ENCODE data around the gene CENPB. TPM values are rescaled to one million over a fixed set of nuclear protein-coding genes. Genes with fewer than 3 reads are reported as not detected.

CENPB gene
- total and polyA plus RNA-seq, 2 experiments from 2014 or later: 4.5 to 134 TPM

- Histone ChIP-seq H3K9me3 (ENCODE audit: low read depth) (no peaks in the 10 kb centered on the region), H3K79me2 (ENCODE audit: insufficient read depth) (peaks cover 17% of the 10 kb centered on the region), H3K9me2 (ENCODE audit: insufficient read depth) (no peaks in the 10 kb centered on the region), H2AFZ (no peak overlapping the region), H3K4me3 (no peak overlapping the region), H3K27me3 (replicated peaks; ENCODE audit: insufficient read depth) (no peaks in the 10 kb centered on the region), H3F3A (ENCODE audit: insufficient read depth) (peaks cover 8% of the 10 kb centered on the region; the same call in 1 of the 2 replicates), H4K20me1 (ENCODE audit: insufficient read depth) (no peaks in the 10 kb centered on the region), H3K4me1 (ENCODE audit: insufficient read depth) (peaks cover 10% of the 10 kb centered on the region; the same call in 1 of the 2 replicates), H3K36me3 (ENCODE audit: low read depth) (no peaks in the 10 kb centered on the region), H3K4me2 (ENCODE audit: unreplicated experiment) (no peak overlapping the region), H3K27ac (no peak overlapping the region), H3K9ac (no peak overlapping the region)
- 86 to 91% methylated on average over 3 of the region's 3 CpGs for WGBS, 2 experiments (ENCODE audit: low coverage in 1 of 2, low lambda C conversion rate in 2 of 2, missing lambda C conversion rate in 2 of 2)
- TF ChIP-seq EZH2phosphoT487 (IDR thresholded peaks at IDR 0.05; ENCODE audit: insufficient read depth, low read depth): no peak
- in situ Hi-C loops (cut with MboI): no loop called here
- DNase-seq: no peak
Observed at GRCh38 chr20:3764659-3765058, 21.9 kb downstream of the CENPB start.

DNA sequence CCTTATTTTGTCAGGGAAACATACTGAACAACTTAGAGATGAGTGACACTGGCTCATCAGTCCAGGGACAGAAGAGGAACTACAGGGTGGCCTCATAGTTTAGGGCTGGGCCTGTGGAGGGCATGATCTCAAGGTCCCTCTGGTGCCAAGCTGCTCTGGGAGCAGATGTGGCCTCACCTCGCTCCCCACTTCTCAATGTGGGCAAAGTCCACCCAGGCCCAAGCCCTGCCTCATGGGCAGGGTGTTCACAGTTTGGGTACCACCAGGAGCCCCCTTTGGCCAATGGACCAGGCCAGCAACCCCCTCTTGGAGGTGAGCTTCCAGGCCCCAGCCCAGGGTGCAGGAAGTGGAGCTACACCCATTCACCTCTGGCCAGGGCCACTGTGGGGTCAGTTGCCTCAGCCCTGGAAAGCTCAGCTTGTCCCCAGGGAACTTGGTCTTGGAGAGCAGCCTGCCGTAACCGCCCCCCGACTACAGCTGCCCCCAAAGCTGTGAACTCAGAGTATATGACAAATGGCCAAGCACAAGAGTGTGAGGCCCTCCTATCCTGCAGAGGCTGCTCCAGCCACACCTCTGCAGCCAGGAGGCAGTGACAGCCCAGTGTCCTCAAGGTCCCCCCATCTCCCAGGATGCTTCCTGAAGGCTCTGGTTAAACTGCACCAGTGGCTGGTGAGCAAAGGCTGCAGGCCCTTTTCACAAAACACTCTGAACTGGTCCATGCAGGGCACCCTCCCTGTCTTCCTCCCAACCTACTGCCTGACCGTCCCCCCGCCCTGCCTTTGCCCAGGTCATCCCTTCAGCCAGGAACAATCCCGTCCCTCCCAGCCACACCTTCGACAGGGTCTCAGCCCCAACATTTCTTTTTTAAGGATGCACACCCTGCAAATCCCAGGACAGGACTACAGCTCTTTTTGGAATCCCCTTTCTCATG, 22.6 kb downstream of the CENPB start:
- no peak for DNase-seq
- in situ Hi-C loops (cut with MboI): no loop called here
- Histone ChIP-seq H2AFZ (no peak overlapping the region), H3K4me3 (no peak overlapping the region), H3K79me2 (ENCODE audit: insufficient read depth) (peaks cover 17% of the 10 kb centered on the region), H3K9me2 (ENCODE audit: insufficient read depth) (no peaks in the 10 kb centered on the region), H3K9ac (no peak overlapping the region), H3K4me1 (ENCODE audit: insufficient read depth) (peaks cover 7% of the 10 kb centered on the region; the same call in 1 of the 2 replicates), H3F3A (ENCODE audit: insufficient read depth) (peaks cover 5% of the 10 kb centered on the region; the same call in 1 of the 2 replicates), H3K36me3 (ENCODE audit: low read depth) (no peaks in the 10 kb centered on the region), H3K27me3 (replicated peaks; ENCODE audit: insufficient read depth) (no peaks in the 10 kb centered on the region), H3K27ac (no peak overlapping the region), H3K4me2 (ENCODE audit: unreplicated experiment) (no peak overlapping the region), H3K9me3 (ENCODE audit: low read depth) (no peaks in the 10 kb centered on the region), H4K20me1 (ENCODE audit: insufficient read depth) (no peaks in the 10 kb centered on the region)
- WGBS, 2 experiments (ENCODE audit: low coverage in 1 of 2, low lambda C conversion rate in 2 of 2, missing lambda C conversion rate in 2 of 2): 83 to 87% methylated on average over 8 of the region's 8 CpGs
- TF ChIP-seq EZH2 (IDR thresholded peaks at IDR 0.05; ENCODE audit: insufficient read depth, poor library complexity, severe bottlenecking) (no peak), EZH2phosphoT487 (IDR thresholded peaks at IDR 0.05; ENCODE audit: insufficient read depth, low read depth) (no peak)

GRCh38 chr20:3760655-3761348, 25.7 kb downstream of the CENPB start:
- Histone ChIP-seq H4K20me1 (ENCODE audit: insufficient read depth) (no peaks in the 10 kb centered on the region), H3K36me3 (ENCODE audit: low read depth) (no peaks in the 10 kb centered on the region; the same call in 1 of the 2 replicates), H3K79me2 (ENCODE audit: insufficient read depth) (peaks cover under 1% of the 10 kb centered on the region; the same call in 1 of the 2 replicates), H3K9ac (no peak overlapping the region), H2AFZ (no peak overlapping the region), H3K9me3 (ENCODE audit: low read depth) (no peaks in the 10 kb centered on the region), H3K27me3 (replicated peaks; ENCODE audit: insufficient read depth) (no peaks in the 10 kb centered on the region), H3K9me2 (ENCODE audit: insufficient read depth) (no peaks in the 10 kb centered on the region), H3K27ac (no peak overlapping the region), H3K4me3 (no peak overlapping the region), H3K4me1 (ENCODE audit: insufficient read depth) (no peaks in the 10 kb centered on the region), H3F3A (ENCODE audit: insufficient read depth) (no peaks in the 10 kb centered on the region), H3K4me2 (ENCODE audit: unreplicated experiment) (no peak overlapping the region)
- 74 to 83% methylated on average over 10 of the region's 10 CpGs for WGBS, 2 experiments (ENCODE audit: low coverage in 1 of 2, low lambda C conversion rate in 2 of 2, missing lambda C conversion rate in 2 of 2)
- no peak for TF ChIP-seq EZH2 (IDR thresholded peaks at IDR 0.05; ENCODE audit: insufficient read depth, poor library complexity, severe bottlenecking)
- TF ChIP-seq EZH2phosphoT487 (IDR thresholded peaks at IDR 0.05; ENCODE audit: insufficient read depth, low read depth): no peak
- in situ Hi-C loops (cut with MboI): no loop called here
- no peak for DNase-seq

- in situ Hi-C loops (cut with MboI): no loop called here
- no peaks in the 10 kb centered on the region for H3K9me3 ChIP-seq (ENCODE audit: low read depth)
- no peak for DNase-seq
- no peak overlapping the region for H3K4me2 ChIP-seq (ENCODE audit: unreplicated experiment)
- H4K20me1 ChIP-seq (ENCODE audit: insufficient read depth): no peaks in the 10 kb centered on the region
- H3K4me1 ChIP-seq (ENCODE audit: insufficient read depth): no peaks in the 10 kb centered on the region
- no peak overlapping the region for H3K4me3 ChIP-seq
- no peaks in the 10 kb centered on the region for H3K27me3 ChIP-seq (replicated peaks; ENCODE audit: insufficient read depth)
- no peaks in the 10 kb centered on the region for H3F3A ChIP-seq (ENCODE audit: insufficient read depth)
- no peak overlapping the region for H3K9ac ChIP-seq
- H3K36me3 ChIP-seq (ENCODE audit: low read depth): no peaks in the 10 kb centered on the region; the same call in 1 of the 2 replicates
- TF ChIP-seq EZH2 (IDR thresholded peaks at IDR 0.05; ENCODE audit: insufficient read depth, poor library complexity, severe bottlenecking) (no peak), EZH2phosphoT487 (IDR thresholded peaks at IDR 0.05; ENCODE audit: insufficient read depth, low read depth) (no peak)
- H3K9me2 ChIP-seq (ENCODE audit: insufficient read depth): no peaks in the 10 kb centered on the region
- no peaks in the 10 kb centered on the region; the same call in 1 of the 2 replicates for H3K79me2 ChIP-seq (ENCODE audit: insufficient read depth)
- H3K27ac ChIP-seq: no peak overlapping the region
- no peak overlapping the region for H2AFZ ChIP-seq
- 86 to 90% methylated on average over 11 of the region's 11 CpGs for WGBS, 2 experiments (ENCODE audit: low coverage in 1 of 2, low lambda C conversion rate in 2 of 2, missing lambda C conversion rate in 2 of 2)
Observed at GRCh38 chr20:3759884-3760283, 26.7 kb downstream of the CENPB start.

Data from GM23248 (cell line).